MCF 10A (cell line): ENCODE results near the gene CEP83. TPM values are rescaled to one million over a fixed set of nuclear protein-coding genes. Genes with fewer than 3 reads are reported as not detected.

Source experiments
- BruUV-seq: library from RNA; stranded (reverse); fragments of 400-500 nt; replicated peaks from 2 replicates; lab custom pipeline; 2021; lab: Mats Ljungman, UMichigan
- CTCF ChIA-PET: fragments of 300-600 bp; sonication (Branson Sonifier 250); formaldehyde crosslinking; extraction: SDS; loops from one replicate; lab custom pipeline; 2021; ENCODE audit warnings: antibody characterized with exemption, inconsistent platforms; lab: Yijun Ruan, JAX
- POLR2A ChIA-PET: fragments of 300-600, 350-650 bp; sonication (Branson Sonifier 250); formaldehyde crosslinking; extraction: SDS; loops from one replicate; lab custom pipeline; 2020; ENCODE audit warnings: antibody characterized with exemption, inconsistent platforms; lab: Yijun Ruan, JAX
- DNase-seq: peaks from one replicate; pipeline ENCODE4 v3.0.0-alpha.2; 2018; ENCODE audit not compliant: unreplicated experiment
- H3K27ac Mint-ChIP-seq: one replicate; pipeline ENCODE4 v1.8.0; 2022; ENCODE audit warnings: mild to moderate bottlenecking, low read depth, mixed read lengths; ENCODE audit not compliant: unreplicated experiment
- H3K27me3 Mint-ChIP-seq: one replicate; pipeline ENCODE4 v1.8.0; 2022; ENCODE audit warnings: mixed read lengths; ENCODE audit not compliant: insufficient read depth, unreplicated experiment
- H3K36me3 Mint-ChIP-seq: one replicate; pipeline ENCODE4 v1.8.0; 2022; ENCODE audit warnings: mild to moderate bottlenecking, moderate library complexity, mixed read lengths; ENCODE audit not compliant: insufficient read depth, unreplicated experiment
- H3K4me1 Mint-ChIP-seq: one replicate; pipeline ENCODE4 v1.8.0; 2022; ENCODE audit warnings: mixed read lengths; ENCODE audit not compliant: insufficient read depth, unreplicated experiment
- H3K4me3 Mint-ChIP-seq: one replicate; pipeline ENCODE4 v1.8.0; 2022; ENCODE audit warnings: mild to moderate bottlenecking, moderate library complexity, mixed read lengths; ENCODE audit not compliant: unreplicated experiment
- H3K9me3 Mint-ChIP-seq: one replicate; pipeline ENCODE4 v1.8.0; 2022; ENCODE audit warnings: mixed read lengths; ENCODE audit not compliant: unreplicated experiment
- CTCF ChIP-seq: fragments of 200-600 bp; IDR thresholded peaks from one replicate; pipeline ENCODE4 v1.8.0; 2022; ENCODE audit warnings: antibody characterized with exemption, mild to moderate bottlenecking; ENCODE audit not compliant: unreplicated experiment
- intact Hi-C: fragments of 100-400 bp; cut with micrococcal nuclease; formaldehyde crosslinking; loops from 2 replicates; pipeline ENCODE4 v1.14.1; 2022
- total RNA-seq: library from RNA; stranded (reverse); gene quantifications from 2 replicates; pipeline ENCODE4 v1.2.3, GENCODE V29; 2022

The CEP83 gene
- total RNA-seq, 1 experiment from 2014 or later = 28.1 TPM

DNA sequence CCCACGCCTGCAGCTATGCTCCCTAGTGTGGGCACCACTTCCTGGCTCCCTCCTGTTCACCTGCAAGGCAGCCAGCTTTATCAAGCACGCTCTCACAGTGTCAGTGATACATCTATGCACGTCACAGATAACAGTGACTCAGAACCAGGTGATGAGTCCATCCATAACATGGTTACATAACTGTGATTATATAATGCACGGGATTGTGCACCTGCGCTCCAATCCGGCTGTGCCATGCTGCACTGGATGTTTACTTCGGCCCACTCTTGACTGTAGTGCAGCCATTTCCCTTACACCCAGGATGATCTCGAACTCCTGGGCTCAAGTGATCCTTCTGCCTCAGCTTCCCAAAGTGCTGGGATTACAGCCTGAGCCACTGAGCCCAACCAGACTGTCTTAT is 38.4 kb upstream of the CEP83 start:
- peaks cover 6% of the 10 kb centered on the region for H3K4me1 Mint-ChIP-seq
- ChIA-PET POLR2A (interaction anchor here (0.7 kb wide), 1 partner anchor 203 kb away, joined by 3 read pairs; no protein-coding TSS in a partner anchor), CTCF (interaction anchor here (0.6 to 0.7 kb wide), 2 partner anchors 32 to 840 kb away, joined by 3 read pairs; no protein-coding TSS in a partner anchor)
- no peak overlapping the region for H3K27ac Mint-ChIP-seq
- no peaks in the 10 kb centered on the region for H3K9me3 Mint-ChIP-seq
- no peak for TF ChIP-seq CTCF
- BruUV-seq = no TSS peak
- H3K27me3 Mint-ChIP-seq = no peaks in the 10 kb centered on the region
- no peaks in the 10 kb centered on the region for H3K36me3 Mint-ChIP-seq
- intact Hi-C loops = no loop called here
- no peak overlapping the region for H3K4me3 Mint-ChIP-seq
- peak; percentile 24 for DNase-seq

- H3K4me3 Mint-ChIP-seq = no peak overlapping the region
- no peaks in the 10 kb centered on the region for H3K27me3 Mint-ChIP-seq
- TF ChIP-seq CTCF = no peak
- peaks cover under 1% of the 10 kb centered on the region for H3K4me1 Mint-ChIP-seq
- no peaks in the 10 kb centered on the region for H3K9me3 Mint-ChIP-seq
- H3K36me3 Mint-ChIP-seq = no peaks in the 10 kb centered on the region
- BruUV-seq = no TSS peak
- ChIA-PET CTCF (interaction anchor here (0.8 kb wide), 1 partner anchor 24 kb away, joined by 3 read pairs; no protein-coding TSS in a partner anchor), POLR2A (no interaction called here)
- intact Hi-C loops = no loop called here
- no peak overlapping the region for H3K27ac Mint-ChIP-seq
- DNase-seq = no peak
These were observed 35.9 kb upstream of the CEP83 start for GRCh38 chr12:94495445-94496115.

GRCh38 chr12:94491489-94491888 is 31.8 kb upstream of the CEP83 start:
- ChIA-PET CTCF (interaction anchor here (0.8 kb wide), 1 partner anchor 113 kb away, joined by 4 read pairs; no protein-coding TSS in a partner anchor), POLR2A (no interaction called here)
- no peak for DNase-seq
- intact Hi-C loops = no loop called here
- H3K36me3 Mint-ChIP-seq = no peaks in the 10 kb centered on the region
- no peak overlapping the region for H3K4me3 Mint-ChIP-seq
- no peaks in the 10 kb centered on the region for H3K4me1 Mint-ChIP-seq
- BruUV-seq = no TSS peak
- no peaks in the 10 kb centered on the region for H3K27me3 Mint-ChIP-seq
- no peaks in the 10 kb centered on the region for H3K9me3 Mint-ChIP-seq
- H3K27ac Mint-ChIP-seq = no peak overlapping the region
- no peak for TF ChIP-seq CTCF

GRCh38 chr12:94488463-94488862 is 28.8 kb upstream of the CEP83 start:
- ChIA-PET CTCF (no interaction called here), POLR2A (no interaction called here)
- Mint-ChIP-seq H3K9me3 (no peaks in the 10 kb centered on the region), H3K27ac (no peak overlapping the region), H3K27me3 (no peaks in the 10 kb centered on the region), H3K4me1 (no peaks in the 10 kb centered on the region), H3K36me3 (no peaks in the 10 kb centered on the region), H3K4me3 (no peak overlapping the region)
- BruUV-seq = no TSS peak
- intact Hi-C loops = no loop called here
- no peak for TF ChIP-seq CTCF
- DNase-seq = no peak
